Nucleus accumbens (tissue), 56 donors: ENCODE measurements around the gene TAPT1.
"Not testable (repeated sequence)": the region's sequence is repeated elsewhere in the genome, so short reads cannot be mapped to it uniquely, and the experiment has no call there.

Source experiments
- DNase-seq, 56 donors: peaks; one replicate each; lab custom pipeline; 2025; lab: John Stamatoyannopoulos, UW

Gene TAPT1, protein sequence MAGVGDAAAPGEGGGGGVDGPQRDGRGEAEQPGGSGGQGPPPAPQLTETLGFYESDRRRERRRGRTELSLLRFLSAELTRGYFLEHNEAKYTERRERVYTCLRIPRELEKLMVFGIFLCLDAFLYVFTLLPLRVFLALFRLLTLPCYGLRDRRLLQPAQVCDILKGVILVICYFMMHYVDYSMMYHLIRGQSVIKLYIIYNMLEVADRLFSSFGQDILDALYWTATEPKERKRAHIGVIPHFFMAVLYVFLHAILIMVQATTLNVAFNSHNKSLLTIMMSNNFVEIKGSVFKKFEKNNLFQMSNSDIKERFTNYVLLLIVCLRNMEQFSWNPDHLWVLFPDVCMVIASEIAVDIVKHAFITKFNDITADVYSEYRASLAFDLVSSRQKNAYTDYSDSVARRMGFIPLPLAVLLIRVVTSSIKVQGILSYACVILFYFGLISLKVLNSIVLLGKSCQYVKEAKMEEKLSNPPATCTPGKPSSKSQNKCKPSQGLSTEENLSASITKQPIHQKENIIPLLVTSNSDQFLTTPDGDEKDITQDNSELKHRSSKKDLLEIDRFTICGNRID

DNA sequence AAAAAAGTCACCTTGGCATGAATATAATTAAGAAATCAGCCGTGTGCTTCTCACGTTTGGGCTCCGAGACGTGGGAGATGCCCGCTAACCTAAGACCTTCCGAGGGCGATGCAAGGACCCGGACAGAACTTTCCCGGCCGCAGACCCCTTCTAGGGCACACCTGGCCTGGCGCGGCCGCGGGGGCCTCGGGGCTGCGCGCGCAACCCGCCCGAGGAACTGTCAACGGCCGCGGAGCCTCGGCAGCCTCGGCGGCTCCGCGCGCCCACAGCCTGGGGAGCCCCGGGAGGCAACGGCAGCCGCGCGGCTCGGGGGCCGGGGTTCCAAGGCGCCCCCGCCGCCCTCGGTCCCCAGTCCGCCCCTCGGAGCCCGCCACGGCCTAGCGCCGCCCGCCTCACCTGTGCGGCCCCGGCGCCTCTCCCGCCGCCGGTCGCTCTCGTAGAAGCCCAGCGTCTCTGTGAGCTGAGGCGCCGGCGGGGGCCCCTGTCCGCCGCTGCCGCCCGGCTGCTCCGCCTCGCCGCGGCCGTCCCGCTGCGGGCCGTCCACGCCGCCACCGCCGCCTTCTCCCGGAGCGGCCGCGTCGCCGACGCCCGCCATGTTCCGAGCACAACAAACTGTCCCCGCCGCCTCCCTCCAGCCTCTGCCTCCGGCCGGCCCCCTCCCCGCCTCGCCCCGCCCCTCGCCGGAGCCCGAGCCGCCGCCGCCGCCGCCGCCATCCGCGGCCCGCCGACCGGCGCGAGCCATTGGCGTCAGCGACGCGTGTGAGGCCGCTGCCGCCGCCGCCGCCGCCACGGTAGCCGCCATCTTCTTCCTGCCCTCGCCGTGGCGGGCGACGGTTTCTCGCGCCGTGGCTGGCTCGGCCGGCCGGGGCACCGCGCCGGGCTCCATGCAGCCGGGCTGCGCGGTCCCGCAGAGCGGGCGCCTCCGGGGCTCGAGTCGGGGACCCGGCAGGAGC lies at the start of gene TAPT1:
TAPT1 (minus strand) TSS at position 609 of the 953 bp plus-strand sequence; CDS start at position 595, 14 bp downstream.
- peak in 55 of 56 donors; percentile 7 to 86 (median 68) for DNase-seq

DNA sequence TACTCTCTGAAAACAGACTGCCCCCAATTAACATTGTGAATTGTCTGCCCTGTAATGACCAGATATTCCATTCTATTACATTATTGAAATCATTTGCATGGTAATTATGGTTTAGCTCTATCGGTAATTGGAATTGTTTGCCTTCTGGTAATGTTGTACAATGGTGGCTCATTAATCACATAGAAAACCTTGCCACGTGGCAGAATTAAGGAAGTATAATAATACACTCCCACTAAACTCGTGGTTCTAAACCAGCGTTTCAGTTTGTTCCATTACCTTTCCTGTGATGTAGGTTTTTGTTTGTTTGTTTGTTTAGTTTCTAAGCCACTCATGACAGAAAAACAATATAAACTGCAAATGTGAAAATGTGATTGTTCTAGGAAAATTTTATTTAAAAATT lies 45.1 kb upstream of the TAPT1 start:
- no peak for DNase-seq

DNA sequence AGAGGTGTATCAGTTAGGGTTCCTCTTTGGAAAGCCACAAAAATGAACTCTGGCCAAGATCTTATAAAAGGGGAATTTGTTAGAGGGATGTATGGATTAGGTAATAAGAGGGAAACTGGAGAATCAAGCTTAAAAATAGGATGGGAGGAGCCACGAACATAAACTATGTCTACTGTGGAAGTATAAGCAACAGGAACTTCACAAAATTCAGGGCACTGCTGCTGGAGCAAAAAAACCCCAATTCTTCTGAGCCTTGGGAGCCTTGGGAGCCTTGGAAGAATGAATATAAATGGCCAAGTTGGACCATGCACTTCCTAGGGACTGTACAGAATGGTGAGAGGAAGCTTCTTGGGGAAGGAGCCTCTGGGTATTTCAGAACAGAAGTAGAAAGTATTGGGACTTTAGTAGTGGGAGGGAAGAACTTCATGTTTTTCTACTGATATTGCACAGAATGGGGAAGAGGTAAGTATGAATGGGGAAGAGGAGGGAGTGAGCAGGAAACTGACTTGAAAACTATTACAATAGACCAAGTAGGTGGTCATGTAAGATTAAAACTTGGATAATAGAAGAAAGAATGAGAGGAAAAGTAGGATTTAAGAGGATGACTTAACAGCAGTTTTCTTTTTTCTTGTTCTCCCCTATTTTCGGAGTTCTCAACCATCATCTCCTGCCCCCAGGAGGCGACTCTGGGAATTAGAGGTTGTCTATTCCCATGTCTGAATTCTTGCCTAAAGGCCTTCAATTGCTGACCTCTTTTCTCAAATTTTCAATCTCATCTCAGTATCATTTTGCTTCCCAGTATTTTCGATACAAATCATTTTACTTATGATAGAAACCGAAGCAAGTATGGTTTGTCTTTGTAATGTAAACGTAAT lies 44.4 kb upstream of the TAPT1 start:
- DNase-seq = peak in 1 of 56 donors; percentile 3

DNA sequence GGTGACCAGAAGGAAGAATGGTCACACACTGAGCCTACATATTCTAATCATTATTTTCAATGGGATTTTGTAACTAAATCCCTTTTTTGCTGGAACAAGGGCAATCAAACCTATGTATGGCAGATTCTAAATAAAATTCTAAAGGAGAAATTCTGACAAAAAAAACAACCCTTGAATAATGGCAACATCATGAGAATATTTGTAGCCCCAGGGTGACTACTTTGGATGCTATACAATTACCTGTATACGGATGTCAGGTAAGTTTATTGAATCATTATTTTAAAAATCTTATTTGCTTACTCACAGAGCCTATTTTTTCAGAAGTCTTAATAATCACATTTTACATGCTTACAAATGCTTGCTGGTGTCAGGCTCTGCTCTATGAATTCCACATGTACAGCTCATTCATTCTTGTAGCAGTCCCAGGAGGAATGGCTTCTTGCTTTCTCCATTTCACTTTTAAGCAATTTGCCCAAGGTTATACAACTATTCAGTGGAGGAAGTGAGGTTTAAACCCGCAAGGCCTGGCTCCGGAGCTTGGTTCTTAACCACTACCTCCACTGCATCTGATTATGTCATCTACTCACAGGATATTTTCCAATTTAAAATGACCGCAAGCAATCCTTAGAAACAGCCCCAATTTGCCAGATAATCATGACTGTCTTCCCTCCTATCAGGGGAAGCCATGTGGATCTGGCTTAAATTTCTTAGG lies 43.6 kb upstream of the TAPT1 start:
- not testable (repeated sequence) for DNase-seq

DNA sequence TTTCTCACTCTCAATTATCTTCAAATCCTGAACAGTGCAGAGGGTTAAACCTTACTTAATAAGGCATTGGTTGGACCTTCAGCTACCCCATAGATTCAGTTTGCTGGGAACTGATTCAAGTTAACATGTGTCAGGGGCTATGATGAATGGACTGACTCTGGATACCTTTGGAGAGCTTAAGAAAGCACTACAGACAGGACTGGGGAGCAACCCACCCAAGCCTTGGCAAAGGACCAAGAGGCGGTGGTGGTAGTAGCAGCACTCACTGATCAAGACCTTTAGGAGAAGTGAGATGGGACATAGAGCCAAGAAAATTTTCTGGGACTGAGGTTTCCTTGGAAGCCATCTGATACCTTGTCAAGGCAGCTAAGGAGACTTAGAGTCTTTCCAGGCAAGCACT lies 43.0 kb upstream of the TAPT1 start:
- no peak for DNase-seq

DNA sequence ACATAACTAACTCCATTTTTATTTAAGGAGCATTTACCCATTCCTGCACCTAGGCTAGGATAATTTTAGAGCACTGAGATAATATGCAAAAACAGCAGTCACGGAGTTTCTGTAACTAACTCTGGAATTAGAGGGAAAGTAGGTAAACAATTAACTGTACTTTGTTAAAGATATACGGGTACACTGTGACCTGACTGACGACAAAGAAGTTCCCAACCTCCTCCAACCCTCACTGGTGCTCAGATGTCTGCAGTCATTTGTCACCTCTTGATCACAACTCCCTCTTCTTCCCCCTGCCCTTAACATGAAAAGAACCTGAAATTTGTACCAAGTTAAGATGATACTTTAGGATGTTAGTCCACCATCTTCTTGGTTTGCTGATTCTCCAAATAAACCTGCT lies 42.0 kb upstream of the TAPT1 start:
- no peak for DNase-seq

DNA sequence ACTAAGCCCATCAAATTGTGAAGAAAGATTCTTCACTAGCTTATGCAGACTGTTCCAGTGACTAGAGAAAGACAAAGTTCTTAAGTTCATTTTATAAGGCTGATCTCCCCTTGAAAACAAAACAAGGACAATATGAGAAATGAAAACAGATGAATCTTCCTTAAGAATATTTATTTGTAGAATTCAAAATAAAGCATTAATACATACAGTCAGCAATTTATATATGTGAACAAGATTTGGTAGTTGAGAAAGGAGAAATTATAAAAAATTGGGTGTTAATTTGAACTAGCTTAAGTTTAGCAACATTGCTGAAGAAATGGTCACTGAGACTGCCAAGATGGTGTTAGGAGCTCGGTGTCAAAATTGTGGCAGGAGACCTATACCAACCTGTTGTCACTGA lies 41.4 kb upstream of the TAPT1 start:
- no peak for DNase-seq

DNA sequence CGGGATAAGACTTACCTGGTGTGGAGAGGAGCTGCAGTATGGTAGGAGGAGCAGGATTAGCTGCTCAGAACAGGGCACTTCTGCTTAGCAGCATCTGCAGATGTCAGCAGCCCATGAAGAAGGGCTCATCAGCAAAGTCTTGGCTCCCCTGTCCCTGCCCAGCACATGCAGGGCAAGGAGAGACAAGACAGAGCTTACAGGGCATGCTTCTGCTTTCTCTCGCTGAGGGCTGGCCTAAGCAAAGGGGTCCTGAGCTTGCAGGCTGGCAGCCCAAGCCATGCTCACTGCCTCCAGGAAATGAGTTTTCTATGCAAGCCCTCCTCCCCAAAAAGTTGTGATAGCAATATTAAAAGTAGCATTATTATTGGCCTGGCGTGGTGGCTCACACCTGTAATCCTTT lies 39.5 kb upstream of the TAPT1 start:
- no peak for DNase-seq

DNA sequence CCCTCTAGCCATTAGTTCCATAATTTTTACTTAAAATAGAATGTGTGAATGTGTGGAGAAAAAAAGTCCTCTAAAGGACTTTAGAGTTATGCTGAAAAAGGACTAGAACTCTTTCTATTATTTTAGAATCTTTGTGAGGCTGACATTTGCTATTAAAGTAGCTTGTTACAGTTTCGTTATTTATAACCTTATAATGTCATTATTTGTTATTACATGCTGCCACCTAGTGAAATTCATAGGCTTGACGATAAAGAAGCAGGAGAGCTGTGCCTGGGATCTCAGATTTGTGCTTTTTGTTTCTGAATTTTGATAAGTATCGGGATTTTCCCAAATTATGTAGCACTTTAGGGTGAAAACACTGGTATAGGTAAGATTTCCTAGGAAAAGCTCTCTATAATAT lies 38.5 kb upstream of the TAPT1 start:
- no peak for DNase-seq

DNA sequence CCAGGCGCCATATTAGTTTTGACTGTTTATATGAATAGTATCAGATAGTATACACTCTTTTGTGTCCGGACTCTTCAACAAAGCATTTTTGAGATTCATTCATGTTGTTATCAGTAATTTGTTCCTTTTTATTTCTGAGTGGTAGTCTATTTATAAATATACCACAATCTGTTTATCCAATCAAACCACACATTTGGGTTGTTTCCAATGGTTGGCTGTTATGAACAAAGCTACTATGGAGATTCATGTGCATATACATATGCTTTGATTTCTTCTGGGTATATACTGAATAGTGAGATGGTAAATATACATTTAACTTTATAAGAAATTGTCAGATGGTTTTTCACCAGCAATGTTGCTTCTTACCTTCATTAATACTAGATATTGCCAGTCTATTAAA lies 36.8 kb upstream of the TAPT1 start:
- no peak for DNase-seq

DNA sequence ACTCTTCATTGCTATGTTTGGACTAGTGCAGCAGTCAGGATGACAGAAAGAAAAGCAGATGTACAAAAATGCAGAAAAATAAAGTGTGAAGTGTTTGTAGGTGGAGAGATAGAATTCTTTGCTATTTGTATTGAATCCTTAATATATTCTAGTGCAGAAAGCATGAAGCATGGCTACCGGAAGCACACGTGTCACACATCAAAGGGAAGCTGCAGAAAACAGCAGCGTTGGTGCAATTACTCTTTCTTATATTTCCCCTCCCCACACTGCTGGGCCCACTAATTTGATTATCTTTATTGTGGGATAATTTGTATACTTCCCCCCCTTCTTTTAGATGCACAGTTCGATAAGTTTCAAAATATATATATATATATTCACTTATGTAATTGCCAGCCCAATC lies 35.9 kb upstream of the TAPT1 start:
- no peak for DNase-seq

DNA sequence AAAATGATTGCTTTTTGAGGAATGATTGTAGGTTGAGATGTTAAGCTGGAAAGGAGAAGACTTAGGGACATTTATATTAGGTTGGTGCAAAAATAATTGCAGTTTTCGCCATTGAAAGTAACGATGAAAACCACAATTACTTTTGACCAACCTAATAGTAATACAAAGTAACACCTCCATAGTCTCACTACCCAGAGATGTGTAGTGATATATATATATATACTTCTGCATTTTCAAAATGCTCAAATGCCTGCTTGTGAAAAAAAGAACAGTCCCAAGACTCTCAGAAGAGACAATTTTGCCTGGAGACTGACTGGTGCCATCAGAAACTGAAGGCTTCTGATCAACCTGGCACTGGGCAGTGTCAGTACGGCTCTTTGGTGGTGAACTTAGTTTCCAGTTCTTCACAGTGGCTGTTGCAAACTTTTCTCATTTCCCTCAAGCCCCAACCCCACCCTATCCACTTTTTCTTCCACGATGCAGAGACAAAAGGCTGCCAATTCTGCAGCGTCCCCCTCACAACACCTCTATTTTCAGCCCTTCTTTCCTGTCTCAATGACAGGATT lies 35.1 kb upstream of the TAPT1 start:
- no peak for DNase-seq

DNA sequence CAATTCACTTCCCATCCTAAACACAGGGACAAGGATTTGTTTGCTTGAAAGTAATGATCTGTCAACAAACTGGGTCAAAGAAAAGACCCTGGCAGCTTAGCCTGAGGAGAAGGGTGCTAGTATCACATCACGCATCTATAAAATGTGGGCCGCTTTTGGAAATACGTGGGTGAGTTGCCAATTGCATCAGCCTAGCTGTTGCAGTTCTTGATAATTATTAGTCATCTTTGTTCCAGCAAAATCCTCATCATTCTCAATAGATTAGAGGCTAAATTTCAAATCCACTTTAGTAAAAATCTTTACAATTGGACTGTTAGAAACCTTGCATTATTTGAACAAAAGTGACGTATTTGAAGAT lies 33.6 kb upstream of the TAPT1 start:
- peak in 10 of 56 donors; percentile 3 to 38 (median 10) for DNase-seq

DNA sequence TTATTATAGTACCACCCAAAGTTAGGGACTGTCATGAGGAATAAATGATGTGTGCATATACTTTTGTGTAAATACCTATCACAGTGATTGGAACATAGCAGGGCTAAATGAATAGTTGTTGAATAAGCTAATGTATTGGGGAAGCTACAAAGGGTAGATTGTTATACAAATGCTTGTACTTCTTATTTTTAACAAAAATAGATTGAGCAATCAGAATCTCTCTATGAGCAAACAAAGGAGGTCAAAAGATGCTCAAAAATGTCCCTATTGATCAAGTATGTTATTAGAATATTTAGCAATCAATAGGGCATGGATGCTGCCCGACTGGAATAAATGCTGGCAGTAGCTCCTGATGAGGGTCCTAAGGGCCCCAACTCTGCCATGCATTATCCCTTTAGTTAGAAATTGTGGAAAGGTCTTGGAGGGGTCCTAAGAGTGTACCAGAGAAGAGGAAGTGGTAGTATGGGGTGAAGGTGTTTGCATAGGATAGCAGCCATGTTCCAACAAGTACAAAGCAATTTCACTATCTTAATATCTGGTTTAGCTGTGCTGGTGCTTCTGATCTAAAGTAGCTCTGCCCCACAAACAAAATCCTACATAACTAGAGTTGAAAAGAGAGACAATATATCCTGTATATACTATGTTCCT lies 33.1 kb upstream of the TAPT1 start:
- no peak for DNase-seq

DNA sequence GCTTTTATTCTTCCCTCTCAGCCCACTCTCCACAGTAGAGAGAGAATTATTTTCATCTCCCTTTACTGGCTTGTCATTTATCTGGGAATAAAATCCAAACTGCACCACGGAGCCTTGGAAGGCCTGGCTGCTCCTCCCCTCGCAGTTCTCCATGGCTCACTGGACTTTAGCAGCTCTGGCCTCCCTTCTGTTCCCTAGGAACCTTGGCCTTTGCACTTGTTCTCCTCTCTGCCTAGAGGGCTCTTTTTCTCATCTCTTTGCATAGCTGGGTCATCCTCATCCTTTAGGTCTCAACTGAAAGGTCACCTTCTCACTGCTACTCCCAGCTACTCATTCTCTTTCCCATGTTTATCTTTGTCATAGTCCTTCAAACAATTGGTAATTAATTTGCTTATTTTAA lies 31.3 kb upstream of the TAPT1 start:
- DNase-seq = peak in 1 of 56 donors; percentile 12

DNA sequence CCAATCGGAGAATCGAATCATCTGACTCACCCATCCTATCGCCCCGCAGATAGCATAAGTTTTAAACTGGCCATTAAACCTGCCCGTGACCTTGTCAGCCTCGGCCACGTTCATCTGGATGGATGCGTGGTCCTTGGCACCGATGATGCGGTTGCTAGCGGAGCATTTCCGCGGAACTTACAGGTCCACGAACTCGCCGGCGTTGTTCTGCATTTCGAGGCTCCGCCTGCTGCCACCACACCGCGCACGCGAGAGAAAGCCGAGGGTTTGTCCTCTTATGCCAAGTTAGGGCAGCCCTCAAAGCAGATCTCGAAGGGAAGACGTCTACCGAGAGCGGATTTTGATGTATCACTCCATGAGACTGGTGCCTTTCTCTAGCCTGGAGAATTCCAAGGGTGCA lies 30.1 kb upstream of the TAPT1 start:
- no peak for DNase-seq

DNA sequence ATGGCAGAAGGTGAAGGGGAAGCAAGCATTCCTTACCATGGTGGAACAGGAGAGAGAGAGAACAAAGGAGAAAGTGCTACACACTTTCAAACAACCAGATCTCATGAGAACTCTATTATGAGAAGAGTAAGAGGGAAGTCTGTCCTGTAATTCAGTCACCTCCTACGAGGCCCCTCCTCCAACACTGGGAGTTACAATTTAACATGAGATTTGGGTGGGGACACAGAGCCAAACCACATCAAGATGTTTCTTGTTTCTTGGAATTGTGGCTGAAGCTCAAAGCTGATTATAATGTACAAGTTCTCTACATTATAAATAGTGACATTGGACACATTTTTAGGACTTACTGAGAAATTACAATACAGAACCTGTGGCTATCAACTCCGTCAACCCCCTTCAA lies 29.5 kb upstream of the TAPT1 start:
- DNase-seq = no peak

DNA sequence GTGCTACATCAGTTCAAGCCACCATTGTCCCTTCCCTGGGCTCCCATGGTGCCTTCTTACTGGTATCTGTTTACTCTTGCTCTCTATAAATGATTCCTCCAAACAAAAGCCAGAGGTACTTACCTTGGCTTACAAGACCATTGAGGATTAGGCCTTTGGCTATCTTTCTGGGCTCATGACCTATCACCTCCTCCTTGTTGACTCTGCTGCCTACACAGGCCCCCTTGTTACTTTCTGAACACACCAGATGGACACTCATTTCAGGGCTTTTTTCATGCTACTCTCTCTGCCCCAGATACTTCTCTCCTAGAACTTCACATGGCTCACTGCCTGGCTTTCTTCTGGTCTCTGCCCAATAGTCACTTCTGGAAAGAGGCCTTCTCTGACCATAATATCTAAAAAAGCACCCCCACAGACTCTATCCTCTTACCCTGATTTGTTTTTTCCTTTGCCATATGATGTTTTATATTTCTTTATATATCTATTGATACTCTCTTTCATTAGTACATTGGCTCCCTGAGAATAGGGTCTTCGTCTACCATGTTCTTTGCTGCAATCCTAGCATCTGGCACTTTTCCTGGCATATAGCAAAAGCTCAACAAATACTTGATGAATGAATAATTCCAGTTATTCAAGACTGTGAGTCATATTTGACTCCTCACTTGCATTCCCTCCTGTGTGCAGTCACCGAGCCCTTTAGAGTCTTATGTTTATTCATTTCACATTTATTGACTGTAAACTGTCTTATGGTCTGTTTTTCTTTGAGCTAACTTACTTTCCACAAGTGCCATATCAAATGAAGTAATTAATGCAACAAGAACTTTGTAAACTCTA lies 27.1 kb upstream of the TAPT1 start:
- peak in 1 of 56 donors; percentile 4 for DNase-seq
